ENCODE measurements around the gene LMBR1L. TPM values are rescaled to one million over a fixed set of nuclear protein-coding genes. Genes with fewer than 3 reads are reported as not detected.

The LMBR1L gene
- total RNA-seq, 3 donors from 2014 or later = 37.6 to 73.0 (median 58.3) TPM

DNA sequence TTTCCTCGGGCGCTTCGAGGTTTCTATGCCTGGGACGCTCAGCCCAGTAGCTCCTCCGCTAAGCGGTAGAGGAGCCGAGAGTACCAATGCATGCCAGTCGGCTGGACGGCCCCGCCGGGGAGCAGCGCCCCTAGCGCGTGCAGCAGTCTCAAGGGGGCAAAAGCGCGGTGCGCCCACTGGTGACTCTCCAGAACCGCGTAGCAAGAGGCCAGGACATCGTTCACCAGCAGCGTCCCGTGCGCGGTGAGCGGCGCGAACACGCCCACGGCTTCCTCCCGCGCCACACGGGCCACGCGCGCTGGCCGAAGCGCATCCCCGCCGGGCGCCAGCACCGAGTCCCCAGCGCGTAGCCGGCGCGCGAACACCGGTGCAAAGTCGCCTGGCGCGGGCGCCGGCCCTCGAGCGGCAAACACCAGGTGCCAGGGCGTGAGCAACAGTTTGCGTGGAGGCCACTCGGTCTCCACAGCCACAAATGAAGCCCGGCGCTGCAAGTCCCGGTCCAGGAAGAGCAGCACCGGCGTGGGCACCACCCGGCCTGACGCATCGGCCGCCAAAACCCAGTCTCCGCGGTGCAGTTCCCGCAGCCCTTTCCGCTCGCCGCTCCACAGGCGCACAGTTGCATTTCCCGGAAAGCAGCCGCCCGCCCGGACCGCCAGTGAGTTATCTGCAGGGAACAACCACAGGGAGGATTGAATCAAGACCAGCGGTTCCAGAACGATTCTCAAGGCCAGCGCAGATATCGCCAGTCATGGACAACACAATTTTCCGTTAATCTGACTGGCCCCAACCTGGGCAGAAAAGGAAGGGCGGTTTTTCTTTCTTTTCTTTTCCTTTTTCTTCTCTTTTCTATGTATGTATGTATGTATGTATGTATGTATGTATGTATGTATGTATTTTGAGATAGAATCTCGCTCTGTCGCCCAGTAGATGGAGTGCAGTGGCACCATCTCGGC lies 20.6 kb downstream of the LMBR1L start:
- no peaks in the 10 kb centered on the region for H3K36me3 ChIP-seq
- H3K27me3 ChIP-seq = peaks cover 11 to 60% of the 10 kb centered on the region in 2 donors
- TF ChIP-seq POLR2A (IDR thresholded peaks at IDR 0.05) (no peak), POLR2AphosphoS5 (IDR thresholded peaks at IDR 0.05) (no peak)
- TF ChIP-seq, protein P1, sequence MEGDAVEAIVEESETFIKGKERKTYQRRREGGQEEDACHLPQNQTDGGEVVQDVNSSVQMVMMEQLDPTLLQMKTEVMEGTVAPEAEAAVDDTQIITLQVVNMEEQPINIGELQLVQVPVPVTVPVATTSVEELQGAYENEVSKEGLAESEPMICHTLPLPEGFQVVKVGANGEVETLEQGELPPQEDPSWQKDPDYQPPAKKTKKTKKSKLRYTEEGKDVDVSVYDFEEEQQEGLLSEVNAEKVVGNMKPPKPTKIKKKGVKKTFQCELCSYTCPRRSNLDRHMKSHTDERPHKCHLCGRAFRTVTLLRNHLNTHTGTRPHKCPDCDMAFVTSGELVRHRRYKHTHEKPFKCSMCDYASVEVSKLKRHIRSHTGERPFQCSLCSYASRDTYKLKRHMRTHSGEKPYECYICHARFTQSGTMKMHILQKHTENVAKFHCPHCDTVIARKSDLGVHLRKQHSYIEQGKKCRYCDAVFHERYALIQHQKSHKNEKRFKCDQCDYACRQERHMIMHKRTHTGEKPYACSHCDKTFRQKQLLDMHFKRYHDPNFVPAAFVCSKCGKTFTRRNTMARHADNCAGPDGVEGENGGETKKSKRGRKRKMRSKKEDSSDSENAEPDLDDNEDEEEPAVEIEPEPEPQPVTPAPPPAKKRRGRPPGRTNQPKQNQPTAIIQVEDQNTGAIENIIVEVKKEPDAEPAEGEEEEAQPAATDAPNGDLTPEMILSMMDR (IDR thresholded peaks at IDR 0.05) = no peak
- no peaks in the 10 kb centered on the region for H3K9me3 ChIP-seq
- DNase-seq (ENCODE audit: low spot score in 2 of 2) = no peak
- H3K4me3 ChIP-seq = peak overlapping the region; percentile 25 to 60 (median 33)
- H3K4me1 ChIP-seq = peaks cover 18 to 28% of the 10 kb centered on the region in 2 donors
- intact Hi-C loops (cut with DNase I; ENCODE audit: low total_unique reads) = no loop called here
- no peak overlapping the region for H3K27ac ChIP-seq

DNA sequence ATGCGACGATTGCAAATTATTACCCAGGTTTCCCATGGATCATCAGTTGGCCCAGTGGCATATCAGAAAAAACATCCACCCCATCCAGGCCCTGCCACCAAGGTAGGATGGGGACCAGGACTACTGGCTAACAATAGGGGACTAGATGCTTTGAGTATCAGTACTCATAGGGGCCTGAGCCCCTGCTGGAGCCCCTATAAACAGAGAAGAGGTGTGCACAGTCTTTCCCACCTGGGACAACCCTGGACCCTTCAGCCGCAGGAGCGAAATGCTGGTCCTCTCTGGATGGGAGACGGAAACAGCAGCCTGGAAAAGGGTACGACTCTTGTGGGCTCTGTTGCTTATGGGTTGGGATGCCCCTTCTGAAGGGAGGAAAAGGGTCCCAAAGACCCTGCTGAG lies 21.7 kb downstream of the LMBR1L start:
- Histone ChIP-seq H3K27me3 (peaks cover 7 to 51% of the 10 kb centered on the region in 2 donors), H3K27ac (no peak overlapping the region), H3K9me3 (no peaks in the 10 kb centered on the region), H3K36me3 (no peaks in the 10 kb centered on the region), H3K4me3 (no peak overlapping the region), H3K4me1 (peaks cover 10 to 18% of the 10 kb centered on the region in 2 donors)
- intact Hi-C loops (cut with DNase I; ENCODE audit: low total_unique reads) = no loop called here
- TF ChIP-seq POLR2A (IDR thresholded peaks at IDR 0.05) (no peak), POLR2AphosphoS5 (IDR thresholded peaks at IDR 0.05) (no peak)
- TF ChIP-seq, protein P1 (IDR thresholded peaks at IDR 0.05) = no peak
- no peak for DNase-seq (ENCODE audit: low spot score in 2 of 2)

DNA sequence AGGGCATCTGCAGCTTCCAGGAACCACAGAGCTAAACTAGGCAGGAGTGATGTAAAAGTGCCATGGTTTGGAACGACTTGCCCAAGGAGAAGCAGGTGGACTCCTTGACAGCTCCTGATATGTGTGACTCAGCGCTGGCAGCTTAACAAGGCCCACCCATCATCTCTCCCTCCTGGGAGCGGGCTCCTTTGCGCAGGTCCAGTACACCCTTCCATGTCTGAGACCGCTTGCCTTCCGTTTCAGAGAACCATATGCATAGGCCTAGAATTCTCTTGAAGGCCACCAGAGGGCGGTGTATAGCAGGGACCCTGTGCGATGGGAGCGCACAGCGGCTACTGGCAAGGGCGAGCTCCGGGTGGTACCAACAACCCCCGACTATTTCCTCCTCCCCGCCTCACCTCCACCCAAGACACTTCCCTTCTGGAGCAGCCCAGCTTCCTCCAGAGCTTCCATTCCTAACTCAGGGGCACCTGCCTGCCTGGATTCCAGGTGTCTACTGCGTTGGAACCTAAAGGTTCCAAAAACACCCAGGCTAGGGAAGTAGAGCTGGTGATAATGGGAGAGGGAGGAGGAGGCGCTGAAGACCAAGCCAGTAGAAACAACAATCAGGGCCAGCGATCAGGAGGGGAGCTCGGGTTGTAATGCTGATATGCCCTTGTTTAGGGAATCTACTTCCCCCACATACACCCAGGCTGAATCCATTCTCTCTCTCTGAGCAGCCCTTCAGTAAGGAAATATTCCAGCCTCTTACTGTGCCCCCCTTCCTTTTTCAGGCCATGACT lies 22.3 kb downstream of the LMBR1L start:
- Histone ChIP-seq H3K4me3 (peak overlapping the region in 1 of 3 donors; percentile 37), H3K27ac (no peak overlapping the region), H3K9me3 (no peaks in the 10 kb centered on the region), H3K36me3 (no peaks in the 10 kb centered on the region), H3K27me3 (peaks cover 5 to 45% of the 10 kb centered on the region in 2 donors), H3K4me1 (peaks cover 10 to 16% of the 10 kb centered on the region in 2 donors)
- intact Hi-C loops (cut with DNase I; ENCODE audit: low total_unique reads) = no loop called here
- TF ChIP-seq, protein P1 (IDR thresholded peaks at IDR 0.05) = peak; percentile 63 to 74 (median 70)
- TF ChIP-seq POLR2AphosphoS5 (IDR thresholded peaks at IDR 0.05) (no peak), POLR2A (IDR thresholded peaks at IDR 0.05) (no peak)
- no peak for DNase-seq (ENCODE audit: low spot score in 2 of 2)

DNA sequence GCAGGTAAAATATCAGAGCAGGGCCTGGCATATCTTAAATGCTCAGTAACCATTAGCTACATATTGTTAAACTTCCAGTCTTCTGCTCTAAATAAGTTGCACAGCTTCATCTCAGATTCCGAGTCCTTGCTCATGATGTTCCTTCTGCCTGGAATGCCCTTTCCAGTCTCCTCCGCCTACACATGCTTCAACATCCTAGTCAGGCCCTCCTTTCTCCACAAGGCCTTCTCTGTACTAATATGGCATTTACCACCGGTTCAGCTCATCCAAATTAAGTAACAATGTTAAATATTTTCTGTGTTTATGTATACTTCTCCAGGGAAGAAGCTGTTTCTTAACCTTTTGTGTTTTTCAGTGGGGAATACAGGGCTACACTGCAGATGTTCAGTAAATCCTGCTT lies 24.5 kb downstream of the LMBR1L start:
- DNase-seq (ENCODE audit: low spot score in 2 of 2) = no peak
- Histone ChIP-seq H3K36me3 (no peaks in the 10 kb centered on the region), H3K27ac (no peak overlapping the region), H3K9me3 (no peaks in the 10 kb centered on the region), H3K4me3 (no peak overlapping the region), H3K4me1 (peaks cover 8 to 10% of the 10 kb centered on the region in 2 donors), H3K27me3 (peaks cover 4 to 24% of the 10 kb centered on the region in 2 donors)
- no peak for TF ChIP-seq POLR2AphosphoS5 (IDR thresholded peaks at IDR 0.05)
- TF ChIP-seq, protein P1 (IDR thresholded peaks at IDR 0.05) = no peak
- TF ChIP-seq POLR2A (IDR thresholded peaks at IDR 0.05) = no peak
- intact Hi-C loops (cut with DNase I; ENCODE audit: low total_unique reads) = no loop called here

Measured in breast epithelium (tissue), 4 donors.